GM21529 (cell line): ENCODE results near the gene SH3BP2.

Experiments used
- ATAC-seq: cut with Tn5 transposase; IDR thresholded peaks from one replicate; pipeline ENCODE4 v1.9.1; 2021; ENCODE audit not compliant: unreplicated experiment

SH3BP2 gene

GRCh38 chr4:2802618-2803531 is 10.0 kb downstream of the SH3BP2 start:
- ATAC-seq, result no peak

GRCh38 chr4:2803624-2804448 is 11.0 kb downstream of the SH3BP2 start:
- no peak for ATAC-seq

- ATAC-seq, result no peak
Measured at GRCh38 chr4:2804449-2804972, 11.6 kb downstream of the SH3BP2 start.

DNA sequence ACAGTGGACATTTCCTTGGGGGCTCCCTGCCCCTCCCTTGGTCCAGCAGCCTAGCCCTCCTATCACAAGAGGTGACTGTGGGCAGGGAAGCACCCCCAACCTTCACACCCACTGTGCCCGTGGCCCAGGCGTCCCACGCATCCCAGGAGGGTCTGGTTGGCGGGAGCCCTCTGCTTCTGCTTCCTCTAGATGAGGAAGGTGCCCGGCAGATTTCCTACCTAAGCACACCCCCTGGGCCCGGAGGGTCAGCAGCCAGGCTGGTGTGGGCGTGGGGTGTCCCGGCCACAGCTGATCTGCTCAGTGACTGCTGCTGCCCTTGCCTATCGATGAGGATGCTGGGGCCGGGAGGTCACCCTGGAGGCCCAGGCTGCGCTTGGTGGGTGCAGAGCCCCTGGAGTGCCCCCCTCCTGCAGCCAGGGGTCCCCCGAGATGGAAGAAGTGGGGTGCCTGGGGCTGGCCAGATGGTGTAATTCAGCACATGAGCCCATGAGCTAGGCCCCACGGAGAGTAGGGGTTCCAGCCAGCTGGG is 12.2 kb downstream of the SH3BP2 start:
- no peak for ATAC-seq

DNA sequence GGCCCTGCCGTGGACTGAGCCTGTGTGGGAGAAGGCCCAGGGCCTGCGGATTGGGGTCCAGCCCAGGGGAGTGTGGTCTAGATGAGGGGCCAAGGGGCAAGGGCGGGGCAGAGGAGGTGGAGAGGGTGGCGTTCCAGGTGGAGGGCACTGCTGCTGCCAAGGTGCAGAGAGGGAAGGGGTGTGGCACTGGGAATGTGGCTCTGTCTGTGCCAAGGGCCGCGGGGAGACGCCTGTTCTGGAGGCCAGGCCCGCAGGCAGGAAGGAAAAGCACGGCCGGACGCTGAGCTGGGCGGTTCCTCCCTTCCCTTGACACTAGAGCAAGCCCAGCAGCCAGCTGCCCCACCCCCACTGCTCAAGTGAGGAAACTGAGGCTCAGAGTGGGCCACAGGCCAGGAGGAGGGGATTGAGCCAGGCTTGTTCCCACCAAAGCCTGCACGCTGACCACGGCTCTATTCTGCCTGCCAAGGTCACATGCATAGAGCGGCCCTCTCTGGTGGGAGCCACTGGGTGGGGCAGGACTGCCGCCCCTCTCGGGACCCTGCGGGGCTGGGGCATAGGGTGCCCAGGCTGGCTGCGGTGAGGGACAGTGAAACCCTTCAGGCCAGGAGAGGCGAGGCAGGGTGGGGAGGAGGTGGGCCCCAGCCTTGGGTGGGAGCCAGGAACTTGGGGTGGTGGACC is 13.0 kb downstream of the SH3BP2 start:
- ATAC-seq, result no peak

- no peak for ATAC-seq
Measured at GRCh38 chr4:2806390-2807355, 13.8 kb downstream of the SH3BP2 start.

- no peak for ATAC-seq
Measured at GRCh38 chr4:2807571-2807970, 14.7 kb downstream of the SH3BP2 start.

DNA sequence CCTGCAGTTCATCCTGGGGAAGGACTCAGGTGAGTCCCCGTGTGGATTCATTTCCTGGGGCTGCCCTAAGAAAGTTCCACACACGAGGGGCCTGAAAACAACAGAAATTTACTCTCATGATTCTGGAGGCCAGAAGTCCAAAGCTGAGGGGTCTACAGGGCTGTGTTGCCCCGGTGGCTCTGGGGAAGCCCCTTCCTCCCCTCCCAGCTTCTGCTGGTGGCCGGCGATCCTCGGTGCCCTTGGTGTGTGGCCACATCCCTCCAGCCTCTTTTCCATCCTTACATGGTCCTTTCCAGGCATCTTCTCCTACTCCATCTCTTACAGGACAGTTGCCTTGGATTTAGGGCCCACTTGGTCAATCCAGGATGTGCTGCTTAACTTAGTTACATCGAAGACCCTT is 15.1 kb downstream of the SH3BP2 start:
- no peak for ATAC-seq

DNA sequence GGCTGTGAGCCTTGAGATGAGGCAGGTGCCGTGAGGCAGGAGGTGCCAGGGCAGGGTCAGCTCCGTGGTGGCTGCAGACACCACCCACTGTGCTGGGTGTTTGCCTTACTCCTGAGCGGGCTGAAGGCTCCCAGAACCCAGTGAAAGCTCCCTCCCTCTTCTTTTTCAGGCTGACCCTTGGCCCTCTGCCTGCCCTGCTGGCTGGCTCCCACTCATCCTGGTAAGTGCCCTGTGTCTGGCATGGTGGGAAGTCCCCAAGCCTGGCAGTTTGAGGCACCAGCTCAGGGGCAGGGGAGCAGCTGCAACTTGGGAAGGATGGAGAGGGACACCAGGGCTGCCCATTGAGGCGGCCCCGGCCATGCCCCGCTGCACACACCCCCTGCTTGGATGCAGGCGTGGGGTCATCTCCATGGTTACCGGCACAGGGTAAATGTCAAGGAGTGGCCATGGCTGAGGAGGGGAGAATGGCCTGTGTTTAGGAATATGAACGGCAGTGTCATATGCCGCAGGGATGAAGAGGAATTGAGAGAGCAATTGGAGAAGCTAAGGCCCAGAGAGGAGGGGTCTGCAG is 16.8 kb downstream of the SH3BP2 start:
- ATAC-seq, result no peak

DNA sequence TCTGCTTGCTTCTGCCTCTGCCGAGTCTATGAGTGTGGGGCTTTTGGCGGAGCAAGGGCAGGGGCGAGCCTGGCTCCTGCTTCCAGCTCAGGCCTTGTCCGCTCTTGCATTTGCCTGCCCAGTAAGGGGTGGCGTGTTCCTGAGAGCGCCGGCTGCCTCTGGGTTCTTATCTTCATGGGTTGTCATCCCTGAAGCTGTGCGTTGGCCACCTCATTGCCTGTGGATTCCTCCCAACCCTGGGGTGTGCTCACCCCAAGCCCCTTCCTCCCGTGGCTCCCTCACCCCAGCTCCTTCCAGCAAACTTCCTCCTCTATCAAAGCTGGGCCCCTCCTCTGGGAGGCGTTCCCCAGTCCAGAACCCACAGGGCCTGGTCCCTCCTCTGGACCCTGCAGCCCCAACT is 17.5 kb downstream of the SH3BP2 start:
- ATAC-seq, result no peak

- ATAC-seq, result peak; percentile 74
Measured at GRCh38 chr4:2811830-2812611, 19.1 kb downstream of the SH3BP2 start.

DNA sequence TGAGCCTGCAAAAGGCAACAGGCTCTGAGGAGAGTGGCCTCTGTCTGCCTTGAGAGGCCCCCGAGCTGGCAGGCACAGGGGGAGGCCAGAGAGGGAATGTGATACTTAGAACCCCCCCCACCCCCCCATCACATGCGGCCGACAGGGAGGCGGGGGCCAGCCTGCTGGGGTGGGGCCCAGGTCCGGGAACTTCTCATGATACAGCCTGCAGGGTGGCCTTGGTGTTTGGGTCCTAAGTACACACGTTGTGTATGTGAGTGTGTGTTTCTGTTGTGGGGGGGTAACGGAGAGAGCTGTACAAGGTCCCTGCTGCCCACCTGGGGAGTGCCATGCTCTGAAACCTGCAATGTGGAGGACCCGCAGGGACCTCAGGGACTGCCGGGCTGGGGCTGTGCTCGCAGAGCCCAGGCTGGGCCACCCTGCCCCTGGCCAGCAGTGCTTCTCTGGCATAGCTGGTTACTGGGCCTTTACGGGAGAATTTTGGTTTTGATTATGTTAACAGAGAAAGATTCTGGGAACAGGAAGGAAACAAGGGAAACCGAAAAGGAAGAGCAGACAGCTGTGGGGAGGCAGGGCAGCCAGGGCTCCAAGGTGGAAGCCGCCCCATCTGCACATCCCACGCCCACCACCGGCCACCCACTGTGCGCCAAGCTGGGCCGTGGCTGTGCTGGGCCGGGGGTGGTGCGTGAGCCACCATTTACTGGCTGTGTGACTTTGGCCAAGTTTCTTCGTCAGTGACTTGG is 19.9 kb downstream of the SH3BP2 start:
- peak; percentile 13 for ATAC-seq

GRCh38 chr4:2813446-2814405 is 20.8 kb downstream of the SH3BP2 start:
- ATAC-seq, result no peak

GRCh38 chr4:2814627-2815270 is 21.9 kb downstream of the SH3BP2 start:
- no peak for ATAC-seq

DNA sequence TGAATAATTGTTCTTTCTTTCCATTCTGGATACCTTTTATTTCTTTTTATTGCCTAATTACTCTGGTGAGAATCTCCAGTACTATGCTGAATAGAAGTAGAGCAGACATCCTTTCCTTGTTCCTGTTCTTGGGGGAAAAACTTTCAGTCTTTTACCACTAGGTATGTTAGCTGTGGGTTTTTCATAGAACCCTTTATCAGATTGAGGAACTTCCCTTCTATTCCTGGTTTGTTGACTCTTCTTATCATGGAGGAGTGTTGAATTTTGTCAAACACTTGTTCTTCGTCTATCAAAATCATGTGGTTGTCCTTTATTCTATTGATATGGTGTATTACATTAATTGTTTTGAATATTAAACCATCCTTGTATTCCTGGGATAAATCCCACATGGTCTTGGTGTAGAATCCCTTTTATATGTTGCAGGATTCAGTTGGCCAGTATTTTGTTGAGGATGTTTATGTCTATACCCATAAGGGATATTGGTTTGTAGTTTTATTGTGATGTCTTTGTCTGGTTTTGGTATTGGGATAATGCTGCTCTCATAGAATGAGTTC is 23.6 kb downstream of the SH3BP2 start:
- ATAC-seq, result no peak

- no peak for ATAC-seq
Measured at GRCh38 chr4:2817137-2817536, 24.3 kb downstream of the SH3BP2 start.
